Smooth muscle cell (in vitro differentiated cells): Measurements from ENCODE around the gene EPDR1. TPM values are rescaled to one million over a fixed set of nuclear protein-coding genes. Genes with fewer than 3 reads are reported as not detected.

Source experiments
- DNase-seq: peaks from one replicate; lab custom pipeline; 2025; ENCODE audit not compliant: unreplicated experiment; lab: John Stamatoyannopoulos, UW
- H2AFZ ChIP-seq: fragments of 200-600 bp; sonication (generic); 2 replicates; pipeline ENCODE4 v1.6.0; 2016; ENCODE audit warnings: antibody characterized with exemption, low read depth, mild to moderate bottlenecking
- H3F3A ChIP-seq: fragments of 200-600 bp; sonication (generic); 2 replicates; pipeline ENCODE4 v1.6.0; 2017; ENCODE audit warnings: antibody characterized with exemption, low read depth
- H3K27ac ChIP-seq: fragments of 200-600 bp; sonication (generic); 2 replicates; pipeline ENCODE4 v1.5.1; 2016; ENCODE audit warnings: low read depth, mild to moderate bottlenecking
- H3K27me3 ChIP-seq: fragments of 200-600 bp; sonication (generic); 2 replicates; pipeline ENCODE4 v1.6.1; 2016; ENCODE audit warnings: low read depth, mild to moderate bottlenecking
- H3K36me3 ChIP-seq: fragments of 200-600 bp; sonication (generic); 2 replicates; pipeline ENCODE4 v1.5.1; 2016; ENCODE audit warnings: low read depth
- H3K4me1 ChIP-seq: fragments of 200-600 bp; sonication (generic); 2 replicates; pipeline ENCODE4 v1.5.1; 2016; ENCODE audit warnings: low read depth
- H3K4me2 ChIP-seq: fragments of 200-600 bp; sonication (generic); 2 replicates; pipeline ENCODE4 v1.6.0; 2016; ENCODE audit warnings: mild to moderate bottlenecking
- H3K4me3 ChIP-seq: fragments of 200-600 bp; sonication (generic); 2 replicates; pipeline ENCODE4 v1.5.1; 2016; ENCODE audit warnings: mild to moderate bottlenecking
- H3K79me2 ChIP-seq: fragments of 200-600 bp; sonication (generic); 2 replicates; pipeline ENCODE4 v1.6.0; 2016; ENCODE audit warnings: low read depth, mild to moderate bottlenecking
- H3K9ac ChIP-seq: fragments of 200-600 bp; sonication (generic); 2 replicates; pipeline ENCODE4 v1.6.0; 2016; ENCODE audit warnings: low read depth
- H3K9me3 ChIP-seq: fragments of 200-600 bp; sonication (generic); replicated peaks from 2 replicates; pipeline ENCODE4 v1.5.1; 2016; ENCODE audit warnings: low read depth
- H4K20me1 ChIP-seq: fragments of 200-600 bp; sonication (generic); 2 replicates; pipeline ENCODE4 v1.6.0; 2016; ENCODE audit warnings: low read depth
- WGBS: methylation state at CpG from one replicate; pipeline ENCODE4 v1.1.7; 2016; ENCODE audit warnings: low lambda C conversion rate; 5-methylcytosine and 5-hydroxymethylcytosine counted together
- polyA plus RNA-seq: library from polyadenylated mRNA; unstranded; fragments of >200 nt; fragmentation: Nextera tagmentation; extraction: Ambion mirVana; gene quantifications from 2 replicates; pipeline ENCODE4 v1.2.1, GENCODE V29; 2016
- total RNA-seq: library from RNA; depleted of rRNA; stranded (reverse); fragments of >200 nt; gene quantifications from 2 replicates; pipeline ENCODE4 v1.2.3, GENCODE V29; 2014
- TF ChIP-seq, protein P1 (sequence below): fragments of 200-600 bp; sonication (generic); IDR thresholded peaks from 2 replicates; pipeline ENCODE4 v1.5.1; 2017; ENCODE audit warnings: borderline replicate concordance, mild to moderate bottlenecking, antibody characterized with exemption; ENCODE audit not compliant: insufficient read depth, poor library complexity, severe bottlenecking

EPDR1 gene
- total and polyA plus RNA-seq, 2 experiments from 2014 or later: 11.1 to 17.1 TPM

DNA sequence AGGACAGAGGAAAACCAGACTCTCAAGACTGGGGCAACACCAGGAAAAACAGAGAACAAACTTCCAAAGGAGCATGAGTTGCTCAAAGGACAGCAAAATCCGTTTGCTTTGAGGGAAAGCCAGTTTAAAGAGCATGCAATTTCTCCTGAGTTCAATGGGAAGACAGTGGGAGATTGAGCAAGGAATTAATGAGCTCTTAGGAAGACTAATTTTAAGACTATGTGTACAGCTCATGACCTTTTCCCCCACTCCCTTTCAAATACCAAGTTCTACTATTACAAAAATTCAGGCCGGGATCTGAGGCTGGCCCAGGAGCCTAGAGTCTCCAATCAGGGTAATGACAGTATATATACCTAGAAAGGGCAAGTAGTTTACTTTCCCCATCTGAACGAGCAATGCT lies 79.2 kb downstream of the EPDR1 start:
- no peaks in the 10 kb centered on the region for H3K4me1 ChIP-seq
- no peak overlapping the region for H3K4me2 ChIP-seq
- no peak overlapping the region for H3K9ac ChIP-seq
- no peaks in the 10 kb centered on the region for H3K9me3 ChIP-seq
- H3K4me3 ChIP-seq: no peak overlapping the region
- no peak overlapping the region for H3K27ac ChIP-seq
- no peaks in the 10 kb centered on the region for H3K79me2 ChIP-seq
- 66% methylated on average over 3 of the region's 3 CpGs for WGBS
- no peak for DNase-seq
- H2AFZ ChIP-seq: no peak overlapping the region
- no peaks in the 10 kb centered on the region for H3K36me3 ChIP-seq
- TF ChIP-seq, protein P1, sequence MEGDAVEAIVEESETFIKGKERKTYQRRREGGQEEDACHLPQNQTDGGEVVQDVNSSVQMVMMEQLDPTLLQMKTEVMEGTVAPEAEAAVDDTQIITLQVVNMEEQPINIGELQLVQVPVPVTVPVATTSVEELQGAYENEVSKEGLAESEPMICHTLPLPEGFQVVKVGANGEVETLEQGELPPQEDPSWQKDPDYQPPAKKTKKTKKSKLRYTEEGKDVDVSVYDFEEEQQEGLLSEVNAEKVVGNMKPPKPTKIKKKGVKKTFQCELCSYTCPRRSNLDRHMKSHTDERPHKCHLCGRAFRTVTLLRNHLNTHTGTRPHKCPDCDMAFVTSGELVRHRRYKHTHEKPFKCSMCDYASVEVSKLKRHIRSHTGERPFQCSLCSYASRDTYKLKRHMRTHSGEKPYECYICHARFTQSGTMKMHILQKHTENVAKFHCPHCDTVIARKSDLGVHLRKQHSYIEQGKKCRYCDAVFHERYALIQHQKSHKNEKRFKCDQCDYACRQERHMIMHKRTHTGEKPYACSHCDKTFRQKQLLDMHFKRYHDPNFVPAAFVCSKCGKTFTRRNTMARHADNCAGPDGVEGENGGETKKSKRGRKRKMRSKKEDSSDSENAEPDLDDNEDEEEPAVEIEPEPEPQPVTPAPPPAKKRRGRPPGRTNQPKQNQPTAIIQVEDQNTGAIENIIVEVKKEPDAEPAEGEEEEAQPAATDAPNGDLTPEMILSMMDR: no peak
- no peaks in the 10 kb centered on the region for H3K27me3 ChIP-seq
- H3F3A ChIP-seq: no peaks in the 10 kb centered on the region
- no peaks in the 10 kb centered on the region for H4K20me1 ChIP-seq

GRCh38 chr7:38000272-38000671 lies 79.8 kb downstream of the EPDR1 start:
- H3F3A ChIP-seq: no peaks in the 10 kb centered on the region
- no peak overlapping the region for H3K4me3 ChIP-seq
- no peak overlapping the region for H2AFZ ChIP-seq
- TF ChIP-seq, protein P1: no peak
- no peaks in the 10 kb centered on the region for H4K20me1 ChIP-seq
- H3K36me3 ChIP-seq: no peaks in the 10 kb centered on the region
- no peak overlapping the region for H3K9ac ChIP-seq
- no peak overlapping the region for H3K27ac ChIP-seq
- 49% methylated on average over 3 of the region's 3 CpGs for WGBS
- no peaks in the 10 kb centered on the region for H3K4me1 ChIP-seq
- no peaks in the 10 kb centered on the region for H3K27me3 ChIP-seq
- no peaks in the 10 kb centered on the region for H3K9me3 ChIP-seq
- no peak for DNase-seq
- no peak overlapping the region for H3K4me2 ChIP-seq
- no peaks in the 10 kb centered on the region for H3K79me2 ChIP-seq

Other genes with a start within 250 kb of the EPDR1 start
- 2.5 and 9.1 TPM in 2 replicates for gene GPR141, start 236.9 kb upstream of the EPDR1 start, total RNA-seq
- 1.4 TPM in 1 of 2 replicates, not detected in the other for gene GPR141, start 236.9 kb upstream of the EPDR1 start, polyA plus RNA-seq
- gene NME8, start 72.0 kb upstream of the EPDR1 start, total RNA-seq: 0.13 TPM in 1 of 2 replicates, not detected in the other
- 0.61 and 4.0 TPM in 2 replicates for gene NME8, start 72.0 kb upstream of the EPDR1 start, polyA plus RNA-seq
- gene SFRP4, start 3.8 kb upstream of the EPDR1 start, total RNA-seq: not detected in 2 replicates
- gene SFRP4, start 3.8 kb upstream of the EPDR1 start, polyA plus RNA-seq: not detected in 2 replicates